Nephron (organoid): ENCODE measurements around the gene ZFP62.
A peak's percentile ranks its signal among the peaks of the same experiment; 100 is the strongest.

Experiments
- H3K27ac Mint-ChIP-seq, 3 experiments: 2 replicates each; pipeline ENCODE4 v1.8.0; 2020; ENCODE audit warnings: mixed read lengths in 3 of 3, mild to moderate bottlenecking in 2 of 3, moderate library complexity in 1 of 3
- H3K27me3 Mint-ChIP-seq: 2 replicates; pipeline ENCODE4 v1.8.0; 2021; ENCODE audit warnings: low read depth, mild to moderate bottlenecking, moderate library complexity, mixed read lengths
- H3K36me3 Mint-ChIP-seq: 2 replicates; pipeline ENCODE4 v1.8.0; 2020; ENCODE audit warnings: low read depth, mixed read lengths
- H3K4me1 Mint-ChIP-seq: 2 replicates; pipeline ENCODE4 v1.8.0; 2020; ENCODE audit warnings: mixed read lengths
- H3K4me3 Mint-ChIP-seq, 3 experiments: 2 replicates each; pipeline ENCODE4 v1.8.0; 2020; ENCODE audit warnings: mild to moderate bottlenecking in 3 of 3, mixed read lengths in 3 of 3, moderate library complexity in 2 of 3
- H3K9me3 Mint-ChIP-seq: 2 replicates; pipeline ENCODE4 v1.8.0; 2020; ENCODE audit warnings: mixed read lengths
- TF ChIP-seq, protein P1 (sequence below), 3 experiments: fragments of 200-600 bp; sonication (generic); IDR thresholded peaks; one replicate each; pipeline ENCODE4 v1.5.0; 2021; ENCODE audit warnings: antibody characterized with exemption in 3 of 3; ENCODE audit not compliant: unreplicated experiment in 3 of 3

Gene ZFP62

DNA sequence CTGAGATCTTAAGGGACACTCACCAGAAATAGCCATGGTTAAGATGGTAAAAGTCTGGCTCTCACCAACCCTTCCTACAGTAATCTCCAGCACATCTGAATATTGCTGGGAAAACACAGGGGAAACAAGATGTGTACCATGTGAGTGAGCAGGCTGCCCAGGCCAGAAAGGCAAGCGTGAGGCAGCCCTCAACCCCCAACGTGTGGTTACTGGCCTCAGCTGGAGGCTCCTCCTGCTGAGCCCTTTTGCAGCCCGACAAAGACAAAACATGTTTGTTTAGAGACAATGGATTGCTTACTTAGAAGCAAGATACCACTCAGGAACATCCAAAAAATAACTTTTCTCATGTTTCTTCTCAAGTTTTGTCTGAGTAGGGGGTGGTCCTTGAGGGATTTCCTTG lies 16.6 kb downstream of the ZFP62 start:
- peaks cover 66% of the 10 kb centered on the region for H3K36me3 Mint-ChIP-seq
- no peak overlapping the region for H3K4me3 Mint-ChIP-seq
- no peaks in the 10 kb centered on the region for H3K4me1 Mint-ChIP-seq
- no peak overlapping the region for H3K27ac Mint-ChIP-seq
- peaks cover 4% of the 10 kb centered on the region for H3K27me3 Mint-ChIP-seq
- TF ChIP-seq, protein P1, sequence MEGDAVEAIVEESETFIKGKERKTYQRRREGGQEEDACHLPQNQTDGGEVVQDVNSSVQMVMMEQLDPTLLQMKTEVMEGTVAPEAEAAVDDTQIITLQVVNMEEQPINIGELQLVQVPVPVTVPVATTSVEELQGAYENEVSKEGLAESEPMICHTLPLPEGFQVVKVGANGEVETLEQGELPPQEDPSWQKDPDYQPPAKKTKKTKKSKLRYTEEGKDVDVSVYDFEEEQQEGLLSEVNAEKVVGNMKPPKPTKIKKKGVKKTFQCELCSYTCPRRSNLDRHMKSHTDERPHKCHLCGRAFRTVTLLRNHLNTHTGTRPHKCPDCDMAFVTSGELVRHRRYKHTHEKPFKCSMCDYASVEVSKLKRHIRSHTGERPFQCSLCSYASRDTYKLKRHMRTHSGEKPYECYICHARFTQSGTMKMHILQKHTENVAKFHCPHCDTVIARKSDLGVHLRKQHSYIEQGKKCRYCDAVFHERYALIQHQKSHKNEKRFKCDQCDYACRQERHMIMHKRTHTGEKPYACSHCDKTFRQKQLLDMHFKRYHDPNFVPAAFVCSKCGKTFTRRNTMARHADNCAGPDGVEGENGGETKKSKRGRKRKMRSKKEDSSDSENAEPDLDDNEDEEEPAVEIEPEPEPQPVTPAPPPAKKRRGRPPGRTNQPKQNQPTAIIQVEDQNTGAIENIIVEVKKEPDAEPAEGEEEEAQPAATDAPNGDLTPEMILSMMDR (IDR thresholded peaks at IDR 0.05; ENCODE audit: unreplicated experiment in 3 of 3), result no peak
- peaks cover 55% of the 10 kb centered on the region for H3K9me3 Mint-ChIP-seq

DNA sequence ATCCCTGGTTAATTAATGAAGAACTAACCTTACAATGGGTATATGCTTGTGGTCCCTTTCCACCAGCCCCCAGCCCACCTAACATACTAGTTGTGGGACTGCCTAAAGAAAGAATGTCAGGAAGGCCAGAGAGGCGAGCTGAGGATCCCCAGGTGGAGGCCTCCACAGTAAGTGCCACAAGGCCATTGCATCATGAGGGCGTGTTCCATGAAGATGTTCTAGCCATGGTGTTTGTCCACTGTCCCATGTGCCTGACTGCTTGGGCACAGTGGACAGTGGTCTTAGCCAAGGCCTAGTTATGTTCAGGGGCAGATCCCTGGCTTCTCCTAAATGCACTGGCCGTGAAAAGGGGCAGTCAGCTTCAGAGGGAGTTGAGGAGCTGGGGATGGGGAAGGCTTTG lies 21.1 kb downstream of the ZFP62 start:
- peaks cover 50% of the 10 kb centered on the region for H3K36me3 Mint-ChIP-seq
- no peaks in the 10 kb centered on the region for H3K4me1 Mint-ChIP-seq
- no peak overlapping the region for H3K27ac Mint-ChIP-seq
- TF ChIP-seq, protein P1 (IDR thresholded peaks at IDR 0.05; ENCODE audit: unreplicated experiment in 3 of 3), result no peak
- peaks cover 15% of the 10 kb centered on the region for H3K9me3 Mint-ChIP-seq
- no peaks in the 10 kb centered on the region for H3K27me3 Mint-ChIP-seq
- no peak overlapping the region for H3K4me3 Mint-ChIP-seq

DNA sequence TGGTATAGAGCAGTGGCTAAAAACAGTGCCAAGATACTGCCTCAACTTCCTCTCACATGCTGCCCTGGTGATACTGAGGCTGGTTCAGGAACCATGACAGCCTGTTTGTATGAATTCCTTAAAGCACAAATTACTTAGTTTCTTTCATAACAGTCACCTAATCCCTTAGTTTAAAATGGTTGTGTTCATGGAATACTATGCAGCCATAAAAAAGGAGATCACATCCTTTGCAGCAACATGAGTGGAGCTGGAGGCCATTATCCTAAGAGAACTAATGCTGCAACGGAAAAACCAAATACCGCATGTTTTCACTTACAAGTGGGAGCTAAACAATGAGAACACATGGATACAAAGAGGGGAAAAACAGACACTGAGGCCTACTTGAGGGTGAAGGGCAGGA lies 21.8 kb downstream of the ZFP62 start:
- peaks cover 55% of the 10 kb centered on the region for H3K36me3 Mint-ChIP-seq
- TF ChIP-seq, protein P1 (IDR thresholded peaks at IDR 0.05; ENCODE audit: unreplicated experiment in 3 of 3), result no peak
- H3K27ac Mint-ChIP-seq, result no peak overlapping the region
- no peak overlapping the region for H3K4me3 Mint-ChIP-seq
- no peaks in the 10 kb centered on the region for H3K4me1 Mint-ChIP-seq
- H3K27me3 Mint-ChIP-seq, result no peaks in the 10 kb centered on the region
- H3K9me3 Mint-ChIP-seq, result peaks cover 13% of the 10 kb centered on the region

DNA sequence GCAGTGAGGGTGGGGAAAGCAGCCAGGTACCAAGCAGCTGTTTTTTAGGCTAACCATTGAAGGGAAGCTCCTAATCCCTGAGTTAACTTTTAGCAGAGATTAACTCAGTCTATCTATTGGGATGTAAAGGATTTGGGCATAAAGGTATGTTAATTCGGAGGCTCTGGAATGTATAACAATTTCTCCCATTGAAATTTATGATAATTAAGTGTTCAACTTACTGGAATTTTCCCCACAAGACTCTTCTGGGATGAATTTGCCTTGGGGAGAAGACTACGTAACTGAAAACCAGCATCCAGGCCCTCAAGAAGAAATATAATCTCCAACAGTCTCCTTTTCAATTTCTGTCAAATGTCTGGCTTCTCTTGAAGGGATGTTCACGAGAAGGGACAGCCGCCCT lies 23.6 kb downstream of the ZFP62 start:
- Mint-ChIP-seq H3K4me3 (no peak overlapping the region), H3K9me3 (peaks cover 10% of the 10 kb centered on the region), H3K27me3 (no peaks in the 10 kb centered on the region), H3K4me1 (no peaks in the 10 kb centered on the region), H3K27ac (no peak overlapping the region), H3K36me3 (peaks cover 50% of the 10 kb centered on the region)
- TF ChIP-seq, protein P1 (IDR thresholded peaks at IDR 0.05; ENCODE audit: unreplicated experiment in 3 of 3), result no peak

DNA sequence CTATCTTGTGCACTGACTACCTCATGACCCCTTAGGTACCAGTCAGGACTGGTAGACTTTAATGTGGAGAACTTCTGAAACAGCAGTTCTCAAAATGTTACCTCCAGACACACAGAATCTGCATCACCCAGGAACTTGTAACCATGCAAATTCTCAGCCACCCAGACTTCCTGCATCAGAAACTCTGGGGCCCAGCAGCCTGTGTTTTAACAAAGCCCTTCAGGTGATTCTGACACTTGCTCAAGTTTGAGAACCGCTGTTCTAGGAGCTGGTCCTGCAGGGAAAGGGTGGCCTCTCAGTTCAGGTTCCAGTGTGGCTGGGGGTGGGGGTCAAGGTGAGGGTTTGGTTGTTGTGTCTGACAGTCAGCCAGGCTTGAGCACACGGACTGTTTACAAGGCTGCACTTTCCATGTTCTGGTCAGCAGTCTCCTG lies 28.4 kb downstream of the ZFP62 start:
- peaks cover 13% of the 10 kb centered on the region for H3K4me1 Mint-ChIP-seq
- TF ChIP-seq, protein P1 (IDR thresholded peaks at IDR 0.05; ENCODE audit: unreplicated experiment in 3 of 3), result no peak
- H3K27ac Mint-ChIP-seq, result peak overlapping the region; percentile 100
- peaks cover 20% of the 10 kb centered on the region for H3K9me3 Mint-ChIP-seq
- H3K36me3 Mint-ChIP-seq, result peaks cover 63% of the 10 kb centered on the region
- H3K27me3 Mint-ChIP-seq, result peaks cover 5% of the 10 kb centered on the region
- H3K4me3 Mint-ChIP-seq, result peak overlapping the region; percentile 93 to 99 (median 96)
